Mesothelial cell of epicardium (in vitro differentiated cells): ENCODE measurements around the gene ST7. TPM values are rescaled to one million over a fixed set of nuclear protein-coding genes. Genes with fewer than 3 reads are reported as not detected.

ENCODE experiments used
- DNase-seq, 2 experiments: peaks; one replicate each; pipeline ENCODE4 v3.0.0; 2021; ENCODE audit warnings: low spot score in 2 of 2; ENCODE audit not compliant: unreplicated experiment in 2 of 2
- H3K27ac Mint-ChIP-seq: 2 replicates; pipeline ENCODE4 v1.8.0; 2021; ENCODE audit warnings: mixed read lengths
- H3K27me3 Mint-ChIP-seq: 2 replicates; pipeline ENCODE4 v1.8.0; 2021; ENCODE audit warnings: low read depth, mixed read lengths
- H3K36me3 Mint-ChIP-seq: 2 replicates; pipeline ENCODE4 v1.8.0; 2021; ENCODE audit warnings: mixed read lengths
- H3K4me1 Mint-ChIP-seq: 2 replicates; pipeline ENCODE4 v1.8.0; 2021; ENCODE audit warnings: mixed read lengths
- H3K4me3 Mint-ChIP-seq: 2 replicates; pipeline ENCODE4 v1.8.0; 2021; ENCODE audit warnings: mild to moderate bottlenecking, moderate library complexity, mixed read lengths
- H3K9me3 Mint-ChIP-seq: 2 replicates; pipeline ENCODE4 v1.8.0; 2021; ENCODE audit warnings: mixed read lengths
- total RNA-seq: library from RNA; stranded (reverse); gene quantifications from 3 replicates; pipeline ENCODE4 v1.2.1, GENCODE V29; 2021
- TF ChIP-seq, protein P1 (sequence below): fragments of 200-600 bp; sonication (generic); IDR thresholded peaks from one replicate; pipeline ENCODE4 v1.5.0; 2021; ENCODE audit warnings: antibody characterized with exemption; ENCODE audit not compliant: unreplicated experiment

ST7 gene
- total RNA-seq, 1 donor from 2014 or later: 40.5 TPM

GRCh38 chr7:117158941-117159697, 205.8 kb downstream of the ST7 start:
- Mint-ChIP-seq H3K36me3 (peaks cover 7% of the 10 kb centered on the region), H3K4me3 (no peak overlapping the region), H3K27me3 (no peaks in the 10 kb centered on the region), H3K4me1 (peaks cover 5% of the 10 kb centered on the region), H3K9me3 (no peaks in the 10 kb centered on the region), H3K27ac (no peak overlapping the region)
- TF ChIP-seq, protein P1, sequence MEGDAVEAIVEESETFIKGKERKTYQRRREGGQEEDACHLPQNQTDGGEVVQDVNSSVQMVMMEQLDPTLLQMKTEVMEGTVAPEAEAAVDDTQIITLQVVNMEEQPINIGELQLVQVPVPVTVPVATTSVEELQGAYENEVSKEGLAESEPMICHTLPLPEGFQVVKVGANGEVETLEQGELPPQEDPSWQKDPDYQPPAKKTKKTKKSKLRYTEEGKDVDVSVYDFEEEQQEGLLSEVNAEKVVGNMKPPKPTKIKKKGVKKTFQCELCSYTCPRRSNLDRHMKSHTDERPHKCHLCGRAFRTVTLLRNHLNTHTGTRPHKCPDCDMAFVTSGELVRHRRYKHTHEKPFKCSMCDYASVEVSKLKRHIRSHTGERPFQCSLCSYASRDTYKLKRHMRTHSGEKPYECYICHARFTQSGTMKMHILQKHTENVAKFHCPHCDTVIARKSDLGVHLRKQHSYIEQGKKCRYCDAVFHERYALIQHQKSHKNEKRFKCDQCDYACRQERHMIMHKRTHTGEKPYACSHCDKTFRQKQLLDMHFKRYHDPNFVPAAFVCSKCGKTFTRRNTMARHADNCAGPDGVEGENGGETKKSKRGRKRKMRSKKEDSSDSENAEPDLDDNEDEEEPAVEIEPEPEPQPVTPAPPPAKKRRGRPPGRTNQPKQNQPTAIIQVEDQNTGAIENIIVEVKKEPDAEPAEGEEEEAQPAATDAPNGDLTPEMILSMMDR: no peak
- no peak for DNase-seq

DNA sequence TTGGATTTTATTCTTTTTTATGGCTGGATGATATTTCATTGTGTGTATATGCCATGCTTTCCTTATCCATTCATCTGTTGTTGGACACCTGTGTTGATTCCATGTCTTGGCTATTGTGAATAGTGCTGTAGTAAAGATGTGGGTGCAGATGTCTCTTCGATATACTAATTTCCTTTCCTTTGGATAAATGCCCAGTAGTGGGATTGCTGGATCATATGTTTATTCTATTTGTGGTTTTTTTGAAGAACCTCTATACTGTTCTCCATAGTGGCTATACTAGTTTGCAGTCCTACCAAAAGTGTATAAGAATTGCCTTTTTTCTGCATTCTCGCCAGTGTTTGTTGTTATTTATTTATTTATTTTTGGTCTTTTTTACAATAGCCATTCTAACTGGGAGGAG, 209.8 kb downstream of the ST7 start:
- peaks cover 15% of the 10 kb centered on the region for H3K4me1 Mint-ChIP-seq
- no peaks in the 10 kb centered on the region for H3K27me3 Mint-ChIP-seq
- no peaks in the 10 kb centered on the region for H3K9me3 Mint-ChIP-seq
- H3K4me3 Mint-ChIP-seq: no peak overlapping the region
- TF ChIP-seq, protein P1: no peak
- H3K36me3 Mint-ChIP-seq: peaks cover 11% of the 10 kb centered on the region
- no peak overlapping the region for H3K27ac Mint-ChIP-seq
- no peak for DNase-seq

DNA sequence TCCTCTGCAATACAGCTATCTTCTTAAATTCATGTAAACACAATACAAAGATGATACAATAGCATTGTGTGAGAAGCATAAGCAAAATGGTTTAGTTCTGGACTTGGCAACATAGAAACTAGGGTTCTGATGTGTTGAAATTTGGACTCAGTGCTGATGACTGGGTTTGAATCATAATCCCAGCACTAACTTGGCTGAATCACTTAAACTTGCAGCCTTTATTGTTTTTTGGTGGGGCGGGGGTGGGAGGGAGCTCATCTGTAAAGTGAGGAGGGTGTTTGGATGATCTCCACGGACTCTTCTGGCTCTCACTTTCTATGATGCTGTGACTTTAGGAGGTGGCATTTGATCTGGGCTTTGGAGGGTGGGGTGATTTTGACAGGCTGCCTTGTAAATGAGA, 211.3 kb downstream of the ST7 start:
- H3K4me3 Mint-ChIP-seq: no peak overlapping the region
- no peaks in the 10 kb centered on the region for H3K27me3 Mint-ChIP-seq
- H3K36me3 Mint-ChIP-seq: peaks cover 11% of the 10 kb centered on the region
- no peaks in the 10 kb centered on the region for H3K9me3 Mint-ChIP-seq
- H3K27ac Mint-ChIP-seq: no peak overlapping the region
- DNase-seq: no peak
- TF ChIP-seq, protein P1: no peak
- H3K4me1 Mint-ChIP-seq: peaks cover 26% of the 10 kb centered on the region

DNA sequence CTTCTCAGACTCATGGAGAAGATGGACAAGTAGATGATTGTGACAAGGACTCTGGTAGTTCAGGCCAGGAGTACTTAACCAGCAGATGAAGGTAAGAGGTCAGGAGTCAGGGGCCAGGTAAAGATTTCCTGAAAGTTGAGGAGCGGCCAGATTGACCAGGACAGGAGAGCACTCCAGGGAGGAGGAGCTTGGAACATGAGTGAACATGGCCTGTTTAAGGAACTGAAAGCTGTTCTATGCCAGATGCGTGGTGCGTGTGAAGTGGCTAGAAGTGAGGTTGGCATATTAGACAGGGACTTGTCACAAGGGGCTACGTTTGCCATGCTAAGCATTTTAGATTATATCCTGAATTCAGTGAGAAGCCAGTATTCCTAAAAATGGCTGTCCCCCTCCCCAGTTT, 212.4 kb downstream of the ST7 start:
- H3K9me3 Mint-ChIP-seq: no peaks in the 10 kb centered on the region
- TF ChIP-seq, protein P1: no peak
- no peak overlapping the region for H3K4me3 Mint-ChIP-seq
- H3K27me3 Mint-ChIP-seq: no peaks in the 10 kb centered on the region
- DNase-seq: no peak
- peaks cover 26% of the 10 kb centered on the region for H3K4me1 Mint-ChIP-seq
- peaks cover 11% of the 10 kb centered on the region for H3K36me3 Mint-ChIP-seq
- no peak overlapping the region for H3K27ac Mint-ChIP-seq

GRCh38 chr7:117169907-117170306, 216.6 kb downstream of the ST7 start:
- Mint-ChIP-seq H3K9me3 (no peaks in the 10 kb centered on the region), H3K27ac (peak overlapping the region; percentile 86), H3K36me3 (peaks cover 23% of the 10 kb centered on the region), H3K4me3 (no peak overlapping the region), H3K4me1 (peaks cover 44% of the 10 kb centered on the region), H3K27me3 (no peaks in the 10 kb centered on the region)
- TF ChIP-seq, protein P1: no peak
- no peak for DNase-seq
